ENCODE results near the gene GYG2. TPM values are rescaled to one million over a fixed set of nuclear protein-coding genes. Genes with fewer than 3 reads are reported as not detected.
A peak's percentile ranks its signal among the peaks of the same experiment; 100 is the strongest.
"Not testable (repeated sequence)": the region's sequence is repeated elsewhere in the genome, so short reads cannot be mapped to it uniquely, and the experiment has no call there.

Gene GYG2
- total RNA-seq, 1 donor from 2014 or later: 0.26 TPM

GRCh38 chrX:2799369-2799768 lies 29.4 kb upstream of the GYG2 start:
- DNase-seq (ENCODE audit: low read depth): no peak
- no peak for TF ChIP-seq CTCF (IDR thresholded peaks at IDR 0.05; ENCODE audit: insufficient read depth, low read length, severe bottlenecking)
- no peak for FAIRE-seq
- H3K4me3 ChIP-seq (ENCODE audit: low read depth, low read length): no peak overlapping the region
- no peaks in the 10 kb centered on the region for H3K36me3 ChIP-seq (ENCODE audit: control insufficient read depth, insufficient read depth, low read length)
- no peaks in the 10 kb centered on the region for H3K27me3 ChIP-seq (ENCODE audit: control insufficient read depth, insufficient read depth, low read length)

GRCh38 chrX:2799980-2800379 lies 28.8 kb upstream of the GYG2 start:
- DNase-seq (ENCODE audit: low read depth); H3K36me3 ChIP-seq (ENCODE audit: control insufficient read depth, insufficient read depth, low read length); H3K27me3 ChIP-seq (ENCODE audit: control insufficient read depth, insufficient read depth, low read length); H3K4me3 ChIP-seq (ENCODE audit: low read depth, low read length); FAIRE-seq: not testable (repeated sequence)

GRCh38 chrX:2801223-2801622 lies 27.5 kb upstream of the GYG2 start:
- Histone ChIP-seq H3K36me3 (ENCODE audit: control insufficient read depth, insufficient read depth, low read length) (no peaks in the 10 kb centered on the region), H3K4me3 (ENCODE audit: low read depth, low read length) (no peak overlapping the region), H3K27me3 (ENCODE audit: control insufficient read depth, insufficient read depth, low read length) (no peaks in the 10 kb centered on the region)
- DNase-seq (ENCODE audit: low read depth): no peak
- TF ChIP-seq CTCF (IDR thresholded peaks at IDR 0.05; ENCODE audit: insufficient read depth, low read length, severe bottlenecking): no peak
- FAIRE-seq: no peak

GRCh38 chrX:2802376-2803090 lies 26.2 kb upstream of the GYG2 start:
- H3K36me3 ChIP-seq (ENCODE audit: control insufficient read depth, insufficient read depth, low read length); DNase-seq (ENCODE audit: low read depth); H3K27me3 ChIP-seq (ENCODE audit: control insufficient read depth, insufficient read depth, low read length); FAIRE-seq; H3K4me3 ChIP-seq (ENCODE audit: low read depth, low read length): not testable (repeated sequence)

- H3K27me3 ChIP-seq (ENCODE audit: control insufficient read depth, insufficient read depth, low read length); H3K4me3 ChIP-seq (ENCODE audit: low read depth, low read length); H3K36me3 ChIP-seq (ENCODE audit: control insufficient read depth, insufficient read depth, low read length); FAIRE-seq; DNase-seq (ENCODE audit: low read depth): not testable (repeated sequence)
These were observed 25.2 kb upstream of the GYG2 start for GRCh38 chrX:2803486-2803885.

DNA sequence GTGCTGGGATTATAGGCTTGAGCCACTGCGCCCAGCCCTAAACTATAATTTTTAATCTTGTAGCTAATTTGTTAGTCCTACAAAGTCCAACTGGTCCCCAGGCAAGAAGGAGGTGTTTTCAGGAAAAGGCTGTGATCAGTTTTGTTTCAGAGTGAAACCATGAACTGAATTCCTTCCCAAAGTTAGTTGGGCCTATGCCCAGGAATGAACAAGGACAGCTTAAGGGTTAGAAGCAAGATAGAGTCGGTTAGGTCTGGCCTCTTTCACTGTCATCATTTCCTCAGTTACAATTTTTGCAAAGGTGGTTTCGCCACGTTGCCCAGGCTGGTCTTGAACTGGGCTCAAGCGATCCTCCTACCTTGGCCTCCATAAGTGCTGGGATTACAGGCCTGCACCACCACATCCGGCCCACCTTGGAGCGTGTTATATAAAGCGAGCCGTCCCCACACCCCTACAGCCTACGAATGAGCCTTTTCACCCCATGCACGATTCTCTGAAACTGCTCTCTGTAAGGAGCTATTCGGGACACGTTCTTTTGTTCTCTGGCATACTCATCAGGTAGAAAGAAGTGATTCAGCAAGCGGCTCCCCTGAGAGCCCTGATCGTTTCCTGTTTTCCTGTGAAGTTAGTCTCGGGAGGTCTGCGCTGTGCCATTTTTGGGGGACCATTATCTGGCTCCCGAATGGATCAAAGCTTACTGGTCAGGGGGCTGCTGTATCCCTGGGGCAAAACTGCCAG lies 24.5 kb upstream of the GYG2 start:
- peak; percentile 95 for FAIRE-seq
- not testable (repeated sequence) for H3K36me3 ChIP-seq (ENCODE audit: control insufficient read depth, insufficient read depth, low read length); H3K4me3 ChIP-seq (ENCODE audit: low read depth, low read length); H3K27me3 ChIP-seq (ENCODE audit: control insufficient read depth, insufficient read depth, low read length); DNase-seq (ENCODE audit: low read depth)

- not testable (repeated sequence) for DNase-seq (ENCODE audit: low read depth); H3K27me3 ChIP-seq (ENCODE audit: control insufficient read depth, insufficient read depth, low read length); FAIRE-seq; H3K4me3 ChIP-seq (ENCODE audit: low read depth, low read length); H3K36me3 ChIP-seq (ENCODE audit: control insufficient read depth, insufficient read depth, low read length)
These were observed 23.9 kb upstream of the GYG2 start for GRCh38 chrX:2804858-2805257.

DNA sequence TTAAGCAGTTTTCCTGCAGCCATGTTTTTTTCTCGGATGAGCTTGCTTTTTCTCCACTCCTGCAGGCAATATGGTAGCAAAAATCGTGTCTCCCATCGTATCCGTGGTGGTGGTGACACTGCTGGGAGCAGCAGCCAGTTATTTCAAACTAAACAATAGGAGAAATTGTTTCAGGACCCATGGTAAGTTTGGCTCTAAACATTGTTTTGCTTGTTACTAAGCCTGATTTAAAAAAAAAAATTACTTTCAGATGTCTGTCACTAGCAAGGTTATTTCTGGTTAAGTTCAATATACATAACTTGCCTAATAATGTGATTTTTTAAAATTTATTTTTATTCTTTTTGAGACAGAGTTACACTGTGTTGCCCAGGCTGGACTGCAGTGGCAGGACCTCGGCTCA lies 17.5 kb upstream of the GYG2 start:
- no peak for FAIRE-seq
- no peak for TF ChIP-seq CTCF (IDR thresholded peaks at IDR 0.05; ENCODE audit: insufficient read depth, low read length, severe bottlenecking)
- no peaks in the 10 kb centered on the region for H3K36me3 ChIP-seq (ENCODE audit: control insufficient read depth, insufficient read depth, low read length)
- H3K27me3 ChIP-seq (ENCODE audit: control insufficient read depth, insufficient read depth, low read length): no peaks in the 10 kb centered on the region
- DNase-seq (ENCODE audit: low read depth): no peak
- H3K4me3 ChIP-seq (ENCODE audit: low read depth, low read length): no peak overlapping the region
